Glomerular visceral epithelial cell (primary cell): ENCODE measurements around the gene SPATA13.

Experiments
- DNase-seq: peaks from one replicate; pipeline ENCODE4 v3.0.0-alpha.2; 2016; ENCODE audit errors: extremely low spot score

SPATA13 gene

GRCh38 chr13:24166561-24166960, 6.0 kb downstream of the SPATA13 start:
- DNase-seq, result no peak

GRCh38 chr13:24167666-24168391, 7.3 kb downstream of the SPATA13 start:
- no peak for DNase-seq

GRCh38 chr13:24168392-24168750, 7.9 kb downstream of the SPATA13 start:
- no peak for DNase-seq

- no peak for DNase-seq
These were observed 8.5 kb downstream of the SPATA13 start for GRCh38 chr13:24168979-24169378.

- no peak for DNase-seq
These were observed 11.6 kb downstream of the SPATA13 start for GRCh38 chr13:24172071-24172470.

GRCh38 chr13:24173795-24174194, 13.3 kb downstream of the SPATA13 start:
- no peak for DNase-seq

GRCh38 chr13:24175847-24176246, 15.3 kb downstream of the SPATA13 start:
- DNase-seq, result no peak

GRCh38 chr13:24176351-24177101, 16.0 kb downstream of the SPATA13 start:
- no peak for DNase-seq

GRCh38 chr13:24178847-24179485, 18.4 kb downstream of the SPATA13 start:
- DNase-seq, result no peak

GRCh38 chr13:24179486-24179850, 18.9 kb downstream of the SPATA13 start:
- DNase-seq, result no peak

GRCh38 chr13:24180750-24181377, 20.3 kb downstream of the SPATA13 start:
- DNase-seq, result no peak

- no peak for DNase-seq
These were observed 21.6 kb downstream of the SPATA13 start for GRCh38 chr13:24181991-24182702.

GRCh38 chr13:24182703-24183081, 22.2 kb downstream of the SPATA13 start:
- DNase-seq, result no peak

- DNase-seq, result peak; percentile 48
These were observed 23.2 kb downstream of the SPATA13 start for GRCh38 chr13:24183741-24184182.

GRCh38 chr13:24184265-24184841, 23.8 kb downstream of the SPATA13 start:
- DNase-seq, result peak; percentile 50

- no peak for DNase-seq
These were observed 24.4 kb downstream of the SPATA13 start for GRCh38 chr13:24184882-24185281.

- DNase-seq, result no peak
These were observed 25.2 kb downstream of the SPATA13 start for GRCh38 chr13:24185591-24186232.

GRCh38 chr13:24187185-24187584, 26.7 kb downstream of the SPATA13 start:
- DNase-seq, result no peak

- DNase-seq, result no peak
These were observed 31.7 kb downstream of the SPATA13 start for GRCh38 chr13:24192057-24192810.

- no peak for DNase-seq
These were observed 32.3 kb downstream of the SPATA13 start for GRCh38 chr13:24192811-24193162.
